Suppressor macrophage (primary cell): ENCODE measurements around the gene KCNC1.

Source experiments
- DNase-seq, 4 experiments: peaks; one replicate each; pipeline ENCODE4 v3.0.0-alpha.2; 2020 to 2022

Gene KCNC1

GRCh38 chr11:17755891-17756290, 21.3 kb downstream of the KCNC1 start:
- no peak for DNase-seq

GRCh38 chr11:17760102-17761029, 25.8 kb downstream of the KCNC1 start:
- peak; percentile 15 to 57 (median 34) for DNase-seq

- DNase-seq = no peak
These were observed 27.9 kb downstream of the KCNC1 start for GRCh38 chr11:17762309-17762974.

GRCh38 chr11:17763244-17763643, 28.7 kb downstream of the KCNC1 start:
- DNase-seq = no peak

- DNase-seq = no peak
These were observed 29.1 kb downstream of the KCNC1 start for GRCh38 chr11:17763703-17764102.

GRCh38 chr11:17764446-17765218, 30.1 kb downstream of the KCNC1 start:
- no peak for DNase-seq

- no peak for DNase-seq
These were observed 30.9 kb downstream of the KCNC1 start for GRCh38 chr11:17765356-17766072.

- DNase-seq = no peak
These were observed 31.4 kb downstream of the KCNC1 start for GRCh38 chr11:17766073-17766359.

GRCh38 chr11:17766590-17766989, 32.0 kb downstream of the KCNC1 start:
- DNase-seq = no peak

- no peak for DNase-seq
These were observed 32.8 kb downstream of the KCNC1 start for GRCh38 chr11:17767301-17767885.

GRCh38 chr11:17767914-17768313, 33.3 kb downstream of the KCNC1 start:
- no peak for DNase-seq

- no peak for DNase-seq
These were observed 34.0 kb downstream of the KCNC1 start for GRCh38 chr11:17768547-17768946.

- no peak for DNase-seq
These were observed 34.6 kb downstream of the KCNC1 start for GRCh38 chr11:17769218-17769617.

GRCh38 chr11:17770048-17770652, 35.6 kb downstream of the KCNC1 start:
- DNase-seq = peak in 1 of 4 experiments; percentile 8

GRCh38 chr11:17770917-17771316, 36.3 kb downstream of the KCNC1 start:
- DNase-seq = no peak

GRCh38 chr11:17771415-17771814, 36.8 kb downstream of the KCNC1 start:
- DNase-seq = no peak

GRCh38 chr11:17771841-17772401, 37.3 kb downstream of the KCNC1 start:
- DNase-seq = no peak

- no peak for DNase-seq
These were observed 38.4 kb downstream of the KCNC1 start for GRCh38 chr11:17772704-17773600.

- no peak for DNase-seq
These were observed 39.1 kb downstream of the KCNC1 start for GRCh38 chr11:17773674-17774073.
